ENCODE measurements around the gene MAN2B2.
"Not testable (repeated sequence)": the region's sequence is repeated elsewhere in the genome, so short reads cannot be mapped to it uniquely, and the experiment has no call there.

The MAN2B2 gene

GRCh38 chr4:6647582-6648230 is 72.7 kb downstream of the MAN2B2 start:
- FAIRE-seq = no peak

GRCh38 chr4:6649216-6649615 is 74.2 kb downstream of the MAN2B2 start:
- no peak for FAIRE-seq

DNA sequence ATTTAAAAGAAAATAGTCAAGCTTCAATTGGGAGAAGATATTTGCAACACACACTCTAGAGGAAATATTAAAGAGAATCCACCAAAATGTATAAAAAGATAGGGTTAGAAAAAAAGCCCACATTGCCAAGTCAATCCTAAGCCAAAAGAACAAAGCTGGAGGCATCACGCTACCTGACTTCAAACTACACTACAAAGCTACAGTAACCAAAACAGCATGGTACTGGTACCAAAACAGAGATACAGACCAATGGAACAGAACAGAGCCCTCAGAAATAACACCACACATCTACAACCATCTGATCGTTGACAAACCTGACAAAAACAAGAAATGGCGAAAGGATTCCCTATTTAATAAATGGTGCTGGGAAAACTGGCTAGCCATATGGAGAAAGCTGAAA is 79.2 kb downstream of the MAN2B2 start:
- not testable (repeated sequence) for FAIRE-seq

DNA sequence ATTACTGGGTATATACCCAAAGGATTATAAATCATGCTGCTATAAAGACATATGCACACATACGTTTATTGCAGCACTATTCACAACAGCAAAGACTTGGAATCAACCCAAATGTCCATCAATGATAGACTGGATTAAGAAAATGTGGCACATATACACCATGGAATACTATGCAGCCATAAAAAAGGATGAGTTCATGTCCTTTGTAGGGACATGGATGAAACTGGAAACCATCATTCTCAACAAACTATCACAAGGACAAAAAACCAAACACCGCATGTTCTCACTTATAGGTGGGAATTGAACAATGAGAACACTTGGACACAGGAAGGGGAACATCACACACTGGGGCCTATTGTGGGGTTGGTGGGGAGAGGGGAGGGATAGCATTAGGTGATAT is 80.3 kb downstream of the MAN2B2 start:
- not testable (repeated sequence) for FAIRE-seq

DNA sequence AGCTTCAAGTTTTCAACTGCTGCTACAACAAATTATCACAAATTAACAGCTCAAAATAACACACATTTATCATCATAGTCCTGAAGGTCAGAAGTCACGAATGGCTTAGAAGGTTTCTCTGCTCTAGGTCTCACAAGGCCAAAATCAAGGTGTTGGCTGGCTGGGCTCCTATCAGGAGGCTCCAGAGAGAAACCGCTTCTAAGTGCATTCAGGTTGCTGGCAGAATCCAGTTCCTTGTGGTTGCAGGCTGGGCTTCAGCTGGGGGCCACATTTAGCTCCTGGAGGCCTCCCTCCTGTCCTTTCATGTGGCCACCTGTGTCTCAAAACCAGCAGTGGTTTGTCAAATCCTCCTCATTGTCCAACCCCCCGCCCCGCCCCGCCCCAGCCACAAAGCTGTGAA is 80.9 kb downstream of the MAN2B2 start:
- FAIRE-seq = no peak

DNA sequence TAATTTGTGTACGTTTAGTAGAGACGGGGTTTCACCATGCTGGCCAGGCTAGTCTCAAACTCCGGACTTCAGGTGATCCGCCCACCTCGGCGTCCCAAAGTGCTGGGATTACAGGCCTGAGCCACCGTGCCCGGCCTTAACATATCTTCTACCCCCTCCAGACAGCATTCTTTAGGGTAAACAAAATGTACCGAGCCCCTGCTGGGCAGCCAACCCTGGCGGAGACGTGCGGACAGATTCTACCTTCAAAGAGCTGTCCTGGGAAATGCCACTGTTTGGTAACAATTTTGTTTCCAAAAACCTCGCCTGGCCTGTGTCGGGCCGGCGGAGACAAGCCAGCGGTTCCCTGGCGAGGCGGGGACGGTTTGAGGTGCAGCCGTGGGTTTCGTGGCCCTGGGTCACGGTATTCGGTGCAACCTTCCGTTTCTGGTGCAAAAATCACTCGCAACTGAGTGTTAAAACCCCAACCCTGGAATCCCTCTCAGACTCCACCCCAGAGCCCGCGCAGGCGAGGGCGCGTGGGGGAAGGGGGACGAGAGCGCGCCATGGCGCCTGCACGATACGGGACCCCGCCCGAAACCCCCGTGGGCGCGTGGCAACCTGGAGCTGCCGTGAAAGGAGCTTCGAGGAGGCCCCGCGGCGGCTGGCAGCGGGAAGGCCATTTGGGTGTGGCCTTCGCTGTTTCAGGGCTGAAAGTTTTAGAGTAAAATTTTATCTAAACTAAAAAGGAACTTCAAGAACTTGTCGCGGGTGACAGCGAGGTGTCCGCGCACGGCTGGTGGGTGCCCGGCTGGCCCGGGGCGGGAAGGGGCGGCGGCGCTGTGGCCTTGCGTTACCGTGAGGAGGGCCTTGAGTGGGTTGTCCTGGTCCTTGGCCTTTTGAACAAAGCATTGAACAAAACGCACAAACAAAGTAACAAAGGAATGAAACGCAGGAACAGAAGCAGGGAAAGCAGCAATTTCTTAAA is 82.5 kb downstream of the MAN2B2 start:
- no peak for FAIRE-seq

DNA sequence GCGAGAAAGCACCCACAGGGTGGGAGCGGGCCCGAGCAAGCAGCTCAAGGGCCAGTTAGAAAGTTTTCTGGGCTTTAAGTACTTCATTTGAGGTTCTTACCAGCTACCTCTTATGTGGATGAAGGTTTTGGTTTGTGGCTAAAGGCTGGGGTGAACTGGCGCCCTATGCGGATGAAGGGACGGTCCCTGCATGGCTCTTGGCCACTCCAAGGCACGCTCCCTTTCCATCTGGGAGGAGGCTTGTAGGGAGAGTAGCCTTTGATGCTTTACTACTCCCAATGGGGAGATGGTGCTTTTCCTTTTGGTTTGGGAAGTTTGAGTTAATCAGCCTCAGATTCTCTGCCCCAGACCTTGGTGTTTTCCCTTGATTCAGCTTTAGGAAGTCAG is 83.2 kb downstream of the MAN2B2 start:
- FAIRE-seq = no peak

DNA sequence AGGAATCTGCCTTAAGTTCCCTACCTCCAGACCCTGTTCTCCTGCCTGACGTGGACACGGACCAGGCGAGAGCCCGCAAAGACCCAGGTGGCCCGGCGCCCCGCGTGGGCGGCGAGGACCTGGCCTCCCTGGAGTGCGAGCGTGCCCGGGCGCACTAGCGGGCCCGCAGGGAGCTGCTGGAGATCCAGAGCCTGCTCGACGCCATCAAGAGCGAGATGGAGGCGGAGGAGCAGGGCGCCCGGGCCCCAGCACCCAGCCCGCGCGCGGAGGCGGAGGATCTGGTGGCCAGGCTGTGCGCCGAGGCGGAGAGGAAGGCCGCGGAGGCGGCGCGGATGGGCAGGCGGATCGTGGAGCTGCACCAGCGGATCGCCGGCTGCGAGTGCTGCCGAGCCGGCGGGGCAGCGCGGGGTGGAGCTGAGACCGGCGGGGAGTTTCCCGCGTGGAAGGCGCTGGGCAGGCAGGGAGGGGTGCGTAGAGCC is 83.6 kb downstream of the MAN2B2 start:
- FAIRE-seq = no peak

DNA sequence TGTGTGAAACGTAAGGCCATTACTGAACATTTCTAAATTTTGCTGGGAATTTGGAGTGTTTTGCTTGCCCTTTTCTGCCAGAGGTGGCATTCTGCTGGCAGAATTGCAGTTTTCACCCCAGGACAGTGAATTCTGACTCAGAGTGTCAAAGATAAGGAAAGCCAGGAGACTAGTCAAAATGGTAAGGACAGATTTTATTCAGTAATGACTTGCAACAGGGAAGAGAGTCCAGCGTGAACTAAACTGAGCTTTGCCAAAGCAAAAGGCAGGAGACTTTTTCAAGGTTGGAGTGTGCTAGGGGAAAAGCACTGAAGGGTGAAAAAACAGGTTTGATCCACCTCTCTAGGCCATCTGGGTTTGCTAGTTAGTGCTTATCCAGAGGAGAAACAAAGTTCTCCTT is 84.9 kb downstream of the MAN2B2 start:
- no peak for FAIRE-seq

GRCh38 chr4:6660430-6660829 is 85.4 kb downstream of the MAN2B2 start:
- FAIRE-seq = no peak

GRCh38 chr4:6662591-6662990 is 87.6 kb downstream of the MAN2B2 start:
- no peak for FAIRE-seq

- no peak for FAIRE-seq
Observed at GRCh38 chr4:6663596-6664393, 88.8 kb downstream of the MAN2B2 start.

- no peak for FAIRE-seq
Observed at GRCh38 chr4:6665320-6665654, 90.3 kb downstream of the MAN2B2 start.

DNA sequence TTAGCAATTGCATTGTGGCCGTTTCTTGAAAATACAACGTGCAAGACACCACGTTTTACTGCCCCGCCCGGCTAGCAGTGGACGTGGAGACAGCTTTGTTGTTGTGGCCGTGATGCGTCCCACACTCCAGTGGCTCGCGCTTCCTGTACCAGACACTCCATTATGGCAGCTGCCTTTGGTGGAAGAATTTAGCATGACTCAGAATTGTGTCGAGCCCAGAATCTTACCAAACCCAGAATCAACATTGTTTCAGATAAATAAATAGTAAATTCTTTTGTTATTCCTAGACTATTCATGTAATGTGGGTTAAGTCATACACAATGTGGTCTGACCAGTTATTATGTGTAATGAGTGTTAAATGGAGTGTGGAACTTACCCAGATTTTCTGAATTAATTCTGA is 93.4 kb downstream of the MAN2B2 start:
- FAIRE-seq = no peak

GRCh38 chr4:6671648-6672047 is 96.7 kb downstream of the MAN2B2 start:
- no peak for FAIRE-seq

GRCh38 chr4:6672131-6672530 is 97.1 kb downstream of the MAN2B2 start:
- FAIRE-seq = no peak

GRCh38 chr4:6672541-6673190 is 97.7 kb downstream of the MAN2B2 start:
- not testable (repeated sequence) for FAIRE-seq

Measured in A204.1 (cell line).